ENCODE results near the gene MYPOP. TPM values are rescaled to one million over a fixed set of nuclear protein-coding genes. Genes with fewer than 3 reads are reported as not detected.

MYPOP gene
- total and polyA plus RNA-seq, 2 of the 13 experiments (the other 11 are each of a cell fraction or from before 2014, with no cell fraction given), result 2.3 to 2.7 TPM

GRCh38 chr19:45873219-45873772 is 29.1 kb downstream of the MYPOP start (continued):
- TF ChIP-seq ZNF800 (CRISPR knock-in tag; IDR thresholded peaks at IDR 0.05), result no peak
- TF ChIP-seq NRL (CRISPR knock-in tag; IDR thresholded peaks at IDR 0.05; ENCODE audit: borderline replicate concordance), result no peak
- no peak for TF ChIP-seq RORA (CRISPR knock-in tag; IDR thresholded peaks at IDR 0.05)
- TF ChIP-seq ZBTB25 (CRISPR knock-in tag; IDR thresholded peaks at IDR 0.05), result no peak
- no peak for TF ChIP-seq XRCC5 (optimal IDR thresholded peaks at IDR 0.05; ENCODE audit: low read length)
- TF ChIP-seq TIGD3 (CRISPR knock-in tag; IDR thresholded peaks at IDR 0.05; ENCODE audit: borderline replicate concordance), result no peak
- peak; percentile 80; the same call in 1 of the 2 replicates for TF ChIP-seq EHMT2 (IDR thresholded peaks at IDR 0.05; ENCODE audit: borderline replicate concordance, low read depth, low read length)
- no peak for TF ChIP-seq DRAP1 (CRISPR knock-in tag; IDR thresholded peaks at IDR 0.05)
- TF ChIP-seq TBX3 (IDR thresholded peaks at IDR 0.05; ENCODE audit: borderline replicate concordance), result no peak
- TF ChIP-seq IRF1 (CRISPR knock-in tag; IDR thresholded peaks at IDR 0.05; ENCODE audit: low read depth), result no peak
- TF ChIP-seq EEA1 (CRISPR knock-in tag; IDR thresholded peaks at IDR 0.05; ENCODE audit: borderline replicate concordance), result 0 out of 2 replicates have a peak, but pooled peaks have one; percentile 39
- no peak for TF ChIP-seq SRSF9 (IDR thresholded peaks at IDR 0.05; ENCODE audit: borderline replicate concordance, insufficient read depth, low read depth, low read length, poor library complexity, severe bottlenecking)
- 0 out of 2 replicates have a peak, but pooled peaks have one; percentile 7 for TF ChIP-seq ZNF567 (CRISPR knock-in tag; IDR thresholded peaks at IDR 0.05; ENCODE audit: borderline replicate concordance)
- TF ChIP-seq ELF3 (CRISPR knock-in tag; IDR thresholded peaks at IDR 0.05), result no peak
- no peak for TF ChIP-seq ZSCAN29 (CRISPR knock-in tag; conservative IDR thresholded peaks at IDR 0.05)
- no peak for TF ChIP-seq BRF2 (CRISPR knock-in tag; IDR thresholded peaks at IDR 0.05)
- TF ChIP-seq MYC (CRISPR knock-in tag; IDR thresholded peaks at IDR 0.05; ENCODE audit: borderline replicate concordance), result no peak
- TF ChIP-seq ZBTB14 (CRISPR knock-in tag; IDR thresholded peaks at IDR 0.05), result no peak
